Ovary (tissue), 3 donors: ENCODE data around the gene GNG11.

Experiments used
- EP300 ChIP-seq: sonication (generic); formaldehyde crosslinking; IDR thresholded peaks from one replicate; pipeline ENCODE4 v1.6.1; 2017; ENCODE audit warnings: antibody characterized with exemption
- POLR2A ChIP-seq: fragments of 450-650 bp; IDR thresholded peaks from one replicate; pipeline ENCODE4 v1.6.1; 2017; ENCODE audit warnings: antibody characterized with exemption, mild to moderate bottlenecking, moderate library complexity
- TF ChIP-seq, protein P1 (sequence below), 3 donors: fragments of 450-650 bp in 2 of 3; fragments of 200-600 bp in 1 of 3; IDR thresholded peaks; one replicate each; pipeline versions ENCODE4 v1.5.1 to v1.8.0; 2016 to 2022; ENCODE audit warnings: antibody characterized with exemption in 3 of 3, mild to moderate bottlenecking in 1 of 3
- donor health status: DM: no; HTN: no; CAD: no.

DNA sequence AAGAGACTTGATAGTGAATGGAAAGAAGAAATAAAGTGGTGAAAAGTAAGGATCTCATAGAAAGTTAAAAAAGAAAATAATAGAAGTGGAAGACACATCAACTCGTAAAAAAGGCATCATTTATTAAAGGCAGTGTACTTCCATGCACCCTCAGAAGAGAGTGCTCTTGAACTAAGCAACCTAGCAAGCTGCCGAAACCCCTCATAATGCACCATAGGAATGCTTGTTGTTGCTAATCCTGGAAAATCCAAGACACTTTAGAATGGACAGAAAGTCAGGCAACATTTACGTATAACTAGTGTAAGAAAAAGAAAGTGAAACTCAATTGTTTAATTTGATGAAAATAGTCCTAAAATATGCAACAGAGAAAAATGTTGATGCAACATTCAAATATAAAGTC is 43.8 kb upstream of the GNG11 start:
- TF ChIP-seq, protein P1, sequence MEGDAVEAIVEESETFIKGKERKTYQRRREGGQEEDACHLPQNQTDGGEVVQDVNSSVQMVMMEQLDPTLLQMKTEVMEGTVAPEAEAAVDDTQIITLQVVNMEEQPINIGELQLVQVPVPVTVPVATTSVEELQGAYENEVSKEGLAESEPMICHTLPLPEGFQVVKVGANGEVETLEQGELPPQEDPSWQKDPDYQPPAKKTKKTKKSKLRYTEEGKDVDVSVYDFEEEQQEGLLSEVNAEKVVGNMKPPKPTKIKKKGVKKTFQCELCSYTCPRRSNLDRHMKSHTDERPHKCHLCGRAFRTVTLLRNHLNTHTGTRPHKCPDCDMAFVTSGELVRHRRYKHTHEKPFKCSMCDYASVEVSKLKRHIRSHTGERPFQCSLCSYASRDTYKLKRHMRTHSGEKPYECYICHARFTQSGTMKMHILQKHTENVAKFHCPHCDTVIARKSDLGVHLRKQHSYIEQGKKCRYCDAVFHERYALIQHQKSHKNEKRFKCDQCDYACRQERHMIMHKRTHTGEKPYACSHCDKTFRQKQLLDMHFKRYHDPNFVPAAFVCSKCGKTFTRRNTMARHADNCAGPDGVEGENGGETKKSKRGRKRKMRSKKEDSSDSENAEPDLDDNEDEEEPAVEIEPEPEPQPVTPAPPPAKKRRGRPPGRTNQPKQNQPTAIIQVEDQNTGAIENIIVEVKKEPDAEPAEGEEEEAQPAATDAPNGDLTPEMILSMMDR (IDR thresholded peaks at IDR 0.05), result no peak
- TF ChIP-seq EP300 (no peak), POLR2A (no peak)
